Vein endothelial cell (primary cell): Measurements from ENCODE around the gene H1-8. TPM values are rescaled to one million over a fixed set of nuclear protein-coding genes. Genes with fewer than 3 reads are reported as not detected.

ENCODE experiments used
- small RNA-seq: library from RNA; depleted of rRNA; stranded (forward); fragments of <200 nt; gene quantifications from one replicate; pipeline ENCODE3, GENCODE V24; 2012
- total RNA-seq: library from RNA; depleted of rRNA; stranded (reverse); fragments of >200 nt; gene quantifications from 2 replicates; pipeline ENCODE4 v1.2.3, GENCODE V29; 2012

H1-8 gene
- total RNA-seq, result not detected in 2 replicates

GRCh38 chr3:129543156-129543790 lies at the start of gene H1-8:
Gene H1-8, plus strand, starts transcription at chr3:129543175. Its CDS starts 44 bp downstream, at chr3:129543219.

GRCh38 chr3:129528589-129529100 lies 14.3 kb upstream of the H1-8 start, which contains the start of gene RHO:
Gene RHO, plus strand, starts transcription at chr3:129528639. Its CDS starts 95 bp downstream, at chr3:129528734.

Small RNA genes lying within 50 kb of the gene (small RNA-seq; reads per million reads assigned to genes)
- gene RN7SL752P, result not detected

Other genes with a start within 250 kb of the H1-8 start
- gene EFCAB12, start 114.5 kb upstream of the H1-8 start, total RNA-seq, result under 0.01 and 0.19 TPM in 2 replicates
- gene MBD4, start 103.2 kb upstream of the H1-8 start, total RNA-seq, result 24.8 and 27.8 TPM in 2 replicates
- 22.4 and 25.5 TPM in 2 replicates for gene IFT122, start 103.0 kb upstream of the H1-8 start, total RNA-seq
- not detected in 2 replicates for gene RHO, start 14.5 kb upstream of the H1-8 start, total RNA-seq
- gene PLXND1, start 63.5 kb downstream of the H1-8 start, total RNA-seq, result 568 and 647 TPM in 2 replicates